Panc1 (cell line): Measurements from ENCODE around the gene ZNF318. TPM values are rescaled to one million over a fixed set of nuclear protein-coding genes. Genes with fewer than 3 reads are reported as not detected.

ENCODE experiments used
- ATAC-seq: fragments of 200-7000 bp; cut with Tn5 transposase; 2 replicates; pipeline ENCODE4 v1.9.1; 2020; ENCODE audit warnings: mild to moderate bottlenecking, moderate library complexity
- BruUV-seq: library from RNA; stranded (reverse); fragments of 400-500 nt; replicated peaks from 2 replicates; lab custom pipeline; 2021; lab: Mats Ljungman, UMichigan
- CTCF ChIA-PET: fragments of 300-600 bp; sonication (Branson Sonifier 250); formaldehyde crosslinking; loops from one replicate; lab custom pipeline; 2022; ENCODE audit warnings: antibody characterized with exemption; lab: Charles Lee
- POLR2A ChIA-PET: fragments of 300-600 bp; sonication (Branson Sonifier 250); formaldehyde crosslinking; loops from one replicate; lab custom pipeline; 2022; ENCODE audit warnings: antibody characterized with exemption; lab: Charles Lee
- DNase-seq: peaks from one replicate; pipeline ENCODE4 v3.0.0-alpha.2; 2010; ENCODE audit warnings: low read depth, low spot score
- H3K27ac ChIP-seq: 2 replicates; pipeline ENCODE4 v1.5.1; 2011; ENCODE audit warnings: mild to moderate bottlenecking, low read length, inconsistent platforms
- H3K27me3 ChIP-seq: fragments of 200-500 bp; sonication (Bioruptor generic); 2 replicates; pipeline ENCODE4 v1.6.0; 2014; ENCODE audit warnings: low read length, inconsistent platforms; ENCODE audit not compliant: control insufficient read depth, insufficient read depth
- H3K36me3 ChIP-seq: fragments of 200-500 bp; sonication (Bioruptor generic); 2 replicates; pipeline ENCODE4 v1.5.1; 2014; ENCODE audit warnings: inconsistent platforms, mild to moderate bottlenecking, low read length, moderate library complexity; ENCODE audit not compliant: control insufficient read depth, insufficient read depth
- H3K4me1 ChIP-seq: 2 replicates; pipeline ENCODE4 v1.5.1; 2011; ENCODE audit warnings: inconsistent platforms, mild to moderate bottlenecking, low read length, moderate library complexity; ENCODE audit not compliant: control insufficient read depth, insufficient read depth
- H3K4me3 ChIP-seq, 2 experiments: 2 replicates each; pipeline ENCODE4 v1.5.1; 2011 to 2012; ENCODE audit warnings: low read depth in 2 of 2, low read length in 2 of 2, mild to moderate bottlenecking in 2 of 2, inconsistent platforms in 1 of 2, moderate library complexity in 1 of 2
- H3K9me3 ChIP-seq: fragments of 200-500 bp; sonication (Bioruptor generic); 2 replicates; pipeline ENCODE4 v1.5.1; 2014; ENCODE audit warnings: low read depth, mild to moderate bottlenecking, inconsistent platforms, low read length, moderate library complexity; ENCODE audit not compliant: control insufficient read depth, insufficient read depth
- CTCF ChIP-seq: fragments of 450-650 bp; IDR thresholded peaks from 2 replicates; pipeline ENCODE4 v1.5.1; 2017; ENCODE audit warnings: mild to moderate bottlenecking
- POLR2AphosphoS5 ChIP-seq: IDR thresholded peaks from 2 replicates; pipeline ENCODE4 v1.6.1; 2012; ENCODE audit warnings: mild to moderate bottlenecking, low read depth, low read length, moderate library complexity
- REST ChIP-seq, 2 experiments: IDR thresholded peaks; 2 replicates each; pipeline ENCODE4 v1.6.1; 2011 to 2012; ENCODE audit warnings: low read depth in 2 of 2, control low read depth in 1 of 2, low read length in 1 of 2, mild to moderate bottlenecking in 1 of 2, moderate library complexity in 1 of 2; ENCODE audit not compliant: insufficient read depth in 1 of 2
- SIN3A ChIP-seq: IDR thresholded peaks from 2 replicates; pipeline ENCODE4 v1.6.1; 2012; ENCODE audit warnings: low read depth, mild to moderate bottlenecking, low read length, moderate library complexity, borderline replicate concordance; ENCODE audit not compliant: insufficient read depth
- TCF7L2 ChIP-seq: IDR thresholded peaks from 2 replicates; pipeline ENCODE4 v1.6.1; 2011; ENCODE audit warnings: mild to moderate bottlenecking, low read depth, low read length, inconsistent platforms
- in situ Hi-C: cut with HindIII; loops from 2 replicates; pipeline ENCODE4 v1.10.0; 2016; ENCODE audit warnings: low sequenced_read_pairs, low pct_unique_long_range_greater_than_20kb
- intact Hi-C: fragments of 100-400 bp; cut with micrococcal nuclease; formaldehyde crosslinking; loops from one replicate; pipeline ENCODE4 v1.10.0; 2022; ENCODE audit not compliant: unreplicated experiment
- total RNA-seq: library from RNA; stranded (reverse); gene quantifications from one replicate; pipeline ENCODE4 v1.2.1, GENCODE V29; 2021; ENCODE audit not compliant: unreplicated experiment

The ZNF318 gene
- total RNA-seq, 1 experiment from 2014 or later, result 28.0 TPM

GRCh38 chr6:43339168-43339567, 30.3 kb downstream of the ZNF318 start:
- TF ChIP-seq CTCF, result no peak
- TF ChIP-seq REST (IDR thresholded peaks at IDR 0.05; ENCODE audit: insufficient read depth in 1 of 2, low read depth in 2 of 2, low read length in 1 of 2), result no peak
- TF ChIP-seq SIN3A, result no peak
- TF ChIP-seq TCF7L2, result no peak
- TF ChIP-seq POLR2AphosphoS5, result no peak
- no peak for ATAC-seq
- in situ Hi-C loops (no loop called here), intact Hi-C loops (no loop called here)
- ChIA-PET POLR2A (no interaction called here), CTCF (no interaction called here)
- Histone ChIP-seq H3K27ac (no peak overlapping the region), H3K4me3 (no peak overlapping the region), H3K4me1 (no peaks in the 10 kb centered on the region), H3K27me3 (no peaks in the 10 kb centered on the region), H3K36me3 (peaks cover 35% of the 10 kb centered on the region), H3K9me3 (no peaks in the 10 kb centered on the region)
- no TSS peak for BruUV-seq
- no peak for DNase-seq

GRCh38 chr6:43338243-43338642, 31.2 kb downstream of the ZNF318 start:
- BruUV-seq, result no TSS peak
- Histone ChIP-seq H3K9me3 (no peaks in the 10 kb centered on the region), H3K4me1 (no peaks in the 10 kb centered on the region), H3K27ac (no peak overlapping the region), H3K27me3 (no peaks in the 10 kb centered on the region), H3K36me3 (peaks cover 30% of the 10 kb centered on the region), H3K4me3 (no peak overlapping the region)
- TF ChIP-seq POLR2AphosphoS5 (no peak), SIN3A (no peak), TCF7L2 (no peak), CTCF (no peak), REST (IDR thresholded peaks at IDR 0.05; ENCODE audit: insufficient read depth in 1 of 2, low read depth in 2 of 2, low read length in 1 of 2) (no peak)
- CTCF ChIA-PET, result interaction anchor here (0.5 kb wide), 1 partner anchor 8 kb away, joined by 5 read pairs; no protein-coding TSS in a partner anchor
- intact Hi-C loops, result no loop called here
- POLR2A ChIA-PET, result no interaction called here
- in situ Hi-C loops, result no loop called here
- no peak for ATAC-seq
- no peak for DNase-seq
